ENCODE measurements around the gene RAB11A. TPM values are rescaled to one million over a fixed set of nuclear protein-coding genes. Genes with fewer than 3 reads are reported as not detected.

Gene RAB11A
- total RNA-seq, 1 experiment from 2014 or later, result 209 TPM

DNA sequence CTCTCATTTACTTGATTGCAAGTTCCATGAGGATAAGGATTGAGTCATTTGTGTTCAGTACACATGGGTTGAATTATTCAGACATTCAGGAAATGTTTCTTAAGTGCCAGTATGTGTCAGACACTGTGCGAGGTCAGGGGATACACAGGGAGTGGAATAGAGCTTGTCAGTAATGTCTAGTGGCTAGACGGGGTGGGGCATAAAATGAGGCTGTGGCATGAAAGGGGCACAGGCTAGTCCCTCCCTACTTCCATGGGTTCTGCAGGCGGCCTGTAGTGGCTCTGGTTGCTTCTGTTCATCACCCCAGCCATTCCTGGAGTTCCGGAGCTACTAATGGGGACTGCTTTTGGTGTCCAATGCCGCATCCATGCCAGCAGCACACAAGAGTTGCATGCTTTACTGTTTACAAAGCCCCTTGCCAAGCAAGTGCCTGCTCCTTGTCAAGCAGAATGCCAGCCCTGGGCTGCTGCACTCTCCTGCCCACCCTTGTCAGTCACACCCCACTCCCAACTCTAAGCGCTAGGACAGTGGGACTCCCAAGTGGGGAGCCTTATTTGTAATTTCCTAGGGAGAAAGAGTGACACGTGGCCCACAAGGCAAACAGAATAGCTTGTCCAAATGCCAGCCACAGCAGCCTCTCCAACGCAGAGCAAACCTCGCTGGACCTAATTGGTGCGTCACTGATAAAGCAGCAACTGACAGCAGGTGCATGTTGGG is 70.8 kb downstream of the RAB11A start:
- DNase-seq (ENCODE audit: low read depth), result peak; percentile 79

DNA sequence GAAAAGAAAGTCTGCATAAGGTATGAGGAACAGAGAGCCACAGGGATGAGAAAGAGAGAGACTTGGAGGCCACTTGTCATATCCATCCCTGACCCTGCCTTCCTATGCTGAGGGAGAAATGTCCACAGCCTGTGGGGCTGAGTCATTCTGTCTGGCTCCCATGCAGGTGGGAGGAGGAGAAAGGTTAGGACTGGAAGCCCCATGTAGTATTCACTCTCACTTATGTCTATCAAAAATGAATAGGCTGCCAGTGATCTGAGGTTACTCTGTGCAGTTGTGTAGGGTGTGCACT is 71.3 kb downstream of the RAB11A start:
- no peak for DNase-seq (ENCODE audit: low read depth)

Other genes with a start within 250 kb of the RAB11A start
- gene SLC24A1, start 247.6 kb upstream of the RAB11A start, total RNA-seq (2014; rRNA removed; shearing (Covaris generic)), result 3.8 and 4.1 TPM in 2 replicates
- gene DENND4A, start 77.2 kb upstream of the RAB11A start, total RNA-seq (2014; rRNA removed; shearing (Covaris generic)), result 11.1 and 19.0 TPM in 2 replicates